Neural cell (in vitro differentiated cells): ENCODE results near the gene GLRX5. TPM values are rescaled to one million over a fixed set of nuclear protein-coding genes. Genes with fewer than 3 reads are reported as not detected.

ENCODE experiments used
- H2AFZ ChIP-seq: fragments of 200-600, 300-800 bp; sonication (generic), shearing (Covaris generic); 2 replicates; pipeline ENCODE4 v1.6.0; 2014; ENCODE audit warnings: low read depth, mild to moderate bottlenecking, antibody characterized with exemption, low read length, moderate library complexity
- H3F3A ChIP-seq: fragments of 200-600 bp; shearing (Covaris generic); 2 replicates; pipeline ENCODE4 v1.6.1; 2016; ENCODE audit warnings: mild to moderate bottlenecking, moderate library complexity, mixed read lengths, antibody characterized with exemption, low read length; ENCODE audit not compliant: insufficient read depth, poor library complexity, severe bottlenecking
- H3K27ac ChIP-seq: fragments of 200-600, 300-800 bp; sonication (generic), shearing (Covaris generic); 2 replicates; pipeline ENCODE4 v1.5.1; 2014; ENCODE audit warnings: mild to moderate bottlenecking, low read length, moderate library complexity
- H3K27me3 ChIP-seq: fragments of 300-800, 200-600 bp; sonication (generic), shearing (Covaris generic); 2 replicates; pipeline ENCODE4 v1.6.0; 2014; ENCODE audit warnings: mild to moderate bottlenecking, low read depth, low read length, moderate library complexity; ENCODE audit not compliant: insufficient read depth
- H3K36me3 ChIP-seq: fragments of 300-800, 200-600 bp; sonication (generic), shearing (Covaris generic); 2 replicates; pipeline ENCODE4 v1.5.1; 2014; ENCODE audit warnings: mild to moderate bottlenecking, antibody characterized with exemption, low read length, moderate library complexity; ENCODE audit not compliant: insufficient read depth
- H3K4me2 ChIP-seq: fragments of 300-800, 200-600 bp; sonication (generic), shearing (Covaris generic); 2 replicates; pipeline ENCODE4 v1.6.0; 2014; ENCODE audit warnings: mild to moderate bottlenecking, low read length
- H3K4me3 ChIP-seq: fragments of 300-800, 200-600 bp; sonication (generic), shearing (Covaris generic); 2 replicates; pipeline ENCODE4 v1.5.1; 2014; ENCODE audit warnings: mild to moderate bottlenecking, low read length, moderate library complexity
- H3K79me2 ChIP-seq: fragments of 200-600 bp; shearing (Covaris generic); replicated peaks from 2 replicates; pipeline ENCODE4 v1.6.0; 2014; ENCODE audit warnings: mild to moderate bottlenecking, low read length, moderate library complexity; ENCODE audit not compliant: insufficient read depth
- H3K9ac ChIP-seq: fragments of 300-800, 200-600 bp; sonication (generic), shearing (Covaris generic); 2 replicates; pipeline ENCODE4 v1.6.1; 2016; ENCODE audit warnings: mild to moderate bottlenecking, low read length, mixed read lengths
- H3K9me2 ChIP-seq: fragments of 200-600 bp; shearing (Covaris generic); 2 replicates; pipeline ENCODE4 v1.6.1; 2016; ENCODE audit warnings: mild to moderate bottlenecking, low read length, mixed read lengths; ENCODE audit not compliant: insufficient read depth
- H3K9me3 ChIP-seq: fragments of 200-600, 300-800 bp; sonication (generic), shearing (Covaris generic); 2 replicates; pipeline ENCODE4 v1.6.1; 2016; ENCODE audit warnings: mild to moderate bottlenecking, mixed run types, low read length, moderate library complexity, mixed read lengths
- H4K20me1 ChIP-seq: fragments of 200-600 bp; shearing (Covaris generic); 2 replicates; pipeline ENCODE4 v1.6.1; 2016; ENCODE audit warnings: mild to moderate bottlenecking, mixed run types; ENCODE audit not compliant: insufficient read depth
- CTCF ChIP-seq: fragments of 450-650 bp; IDR thresholded peaks from 2 replicates; pipeline ENCODE4 v1.5.1; 2014; ENCODE audit warnings: antibody characterized with exemption, mild to moderate bottlenecking, moderate library complexity; ENCODE audit not compliant: poor library complexity, severe bottlenecking
- EP300 ChIP-seq: fragments of 450-650 bp; conservative IDR thresholded peaks from 2 replicates; pipeline ENCODE4 v1.6.1; 2014; ENCODE audit warnings: antibody characterized with exemption, mild to moderate bottlenecking, moderate library complexity; ENCODE audit not compliant: poor library complexity, severe bottlenecking
- EZH2 ChIP-seq: fragments of 200-600, 300-800 bp; shearing (Covaris generic), sonication (generic); IDR thresholded peaks from 2 replicates; pipeline ENCODE4 v1.6.1; 2014; ENCODE audit warnings: antibody characterized with exemption, low read length, borderline replicate concordance, mild to moderate bottlenecking; ENCODE audit not compliant: insufficient read depth, poor library complexity, severe bottlenecking
- MXI1 ChIP-seq: fragments of 450-650 bp; conservative IDR thresholded peaks from 2 replicates; pipeline ENCODE4 v1.6.1; 2014; ENCODE audit warnings: antibody characterized with exemption, mild to moderate bottlenecking; ENCODE audit not compliant: poor library complexity, severe bottlenecking
- POLR2AphosphoS5 ChIP-seq: IDR thresholded peaks from 2 replicates; pipeline ENCODE4 v1.6.1; 2012
- RAD21 ChIP-seq: fragments of 450-650 bp; conservative IDR thresholded peaks from 2 replicates; pipeline ENCODE4 v1.6.1; 2014; ENCODE audit warnings: antibody characterized with exemption, mild to moderate bottlenecking, moderate library complexity
- REST ChIP-seq: IDR thresholded peaks from 2 replicates; pipeline ENCODE4 v1.6.1; 2012; ENCODE audit warnings: borderline replicate concordance
- SMC3 ChIP-seq: fragments of 450-650 bp; conservative IDR thresholded peaks from 2 replicates; pipeline ENCODE4 v1.6.1; 2014; ENCODE audit warnings: antibody characterized with exemption, mild to moderate bottlenecking, moderate library complexity; ENCODE audit not compliant: poor library complexity
- TAF1 ChIP-seq: IDR thresholded peaks from 2 replicates; pipeline ENCODE4 v1.6.1; 2012; ENCODE audit warnings: low read depth
- polyA plus RNA-seq: library from polyadenylated mRNA; depleted of rRNA; stranded (reverse); fragments of >200 nt; gene quantifications from 2 replicates; pipeline ENCODE4 v1.2.3, GENCODE V29; 2014

The GLRX5 gene
- polyA plus RNA-seq, 1 donor from 2014 or later: 81.0 TPM

GRCh38 chr14:95504135-95505029, 30.5 kb upstream of the GLRX5 start (continued):
- TF ChIP-seq CTCF (no peak), MXI1 (no peak), RAD21 (no peak), SMC3 (no peak)

GRCh38 chr14:95505030-95505589, 29.7 kb upstream of the GLRX5 start:
- TF ChIP-seq EP300 (no peak), REST (no peak), MXI1 (no peak), EZH2 (no peak), POLR2AphosphoS5 (no peak), CTCF (no peak), SMC3 (no peak), RAD21 (no peak), TAF1 (no peak)

More at GRCh38 chr14:95505030-95505589, 29.7 kb upstream of the GLRX5 start:
- Histone ChIP-seq H3K4me2 (no peak overlapping the region), H3K27ac (no peak overlapping the region), H2AFZ (no peak overlapping the region), H3K36me3 (no peaks in the 10 kb centered on the region), H3K9me2 (no peaks in the 10 kb centered on the region), H3K27me3 (no peaks in the 10 kb centered on the region), H4K20me1 (no peaks in the 10 kb centered on the region), H3K4me3 (no peak overlapping the region), H3K9ac (no peak overlapping the region), H3F3A (no peaks in the 10 kb centered on the region), H3K9me3 (no peaks in the 10 kb centered on the region), H3K79me2 (no peaks in the 10 kb centered on the region)
